DOHH2 (cell line): ENCODE data around the gene TTC33.

ENCODE experiments used
- EZH2phosphoT487 ChIP-seq: fragments of 200-600 bp; sonication (generic); IDR thresholded peaks from 2 replicates; pipeline ENCODE4 v1.6.1; 2017; ENCODE audit warnings: borderline replicate concordance, mild to moderate bottlenecking, antibody characterized with exemption, low read length, moderate library complexity, mixed read lengths
- TF ChIP-seq, protein P1 (sequence below): fragments of 200-600 bp; sonication (generic); IDR thresholded peaks from one replicate; pipeline ENCODE4 v1.5.1; 2014; ENCODE audit warnings: antibody characterized with exemption, mild to moderate bottlenecking, low read depth, low read length; ENCODE audit not compliant: poor library complexity, severe bottlenecking

DNA sequence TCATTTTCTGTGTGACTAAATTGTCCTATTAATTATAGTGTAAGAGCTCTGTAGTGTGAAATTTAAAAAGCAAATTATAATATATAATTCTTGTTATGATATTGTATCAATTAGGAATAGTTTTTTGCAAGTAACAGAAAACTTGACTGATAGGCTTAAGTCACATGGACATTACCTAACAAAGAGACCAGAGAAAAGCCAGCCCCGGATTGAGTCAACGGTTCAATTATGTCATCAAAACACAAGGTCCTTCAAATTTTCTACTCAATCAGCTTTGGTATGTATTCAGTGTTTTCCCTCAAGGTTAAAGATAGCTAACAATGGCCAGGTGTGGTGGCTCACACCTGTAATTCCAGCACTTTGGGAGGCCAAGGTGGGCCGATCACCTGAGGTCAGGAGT, 202.8 kb downstream of the TTC33 start:
- TF ChIP-seq, protein P1, sequence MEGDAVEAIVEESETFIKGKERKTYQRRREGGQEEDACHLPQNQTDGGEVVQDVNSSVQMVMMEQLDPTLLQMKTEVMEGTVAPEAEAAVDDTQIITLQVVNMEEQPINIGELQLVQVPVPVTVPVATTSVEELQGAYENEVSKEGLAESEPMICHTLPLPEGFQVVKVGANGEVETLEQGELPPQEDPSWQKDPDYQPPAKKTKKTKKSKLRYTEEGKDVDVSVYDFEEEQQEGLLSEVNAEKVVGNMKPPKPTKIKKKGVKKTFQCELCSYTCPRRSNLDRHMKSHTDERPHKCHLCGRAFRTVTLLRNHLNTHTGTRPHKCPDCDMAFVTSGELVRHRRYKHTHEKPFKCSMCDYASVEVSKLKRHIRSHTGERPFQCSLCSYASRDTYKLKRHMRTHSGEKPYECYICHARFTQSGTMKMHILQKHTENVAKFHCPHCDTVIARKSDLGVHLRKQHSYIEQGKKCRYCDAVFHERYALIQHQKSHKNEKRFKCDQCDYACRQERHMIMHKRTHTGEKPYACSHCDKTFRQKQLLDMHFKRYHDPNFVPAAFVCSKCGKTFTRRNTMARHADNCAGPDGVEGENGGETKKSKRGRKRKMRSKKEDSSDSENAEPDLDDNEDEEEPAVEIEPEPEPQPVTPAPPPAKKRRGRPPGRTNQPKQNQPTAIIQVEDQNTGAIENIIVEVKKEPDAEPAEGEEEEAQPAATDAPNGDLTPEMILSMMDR: no peak
- no peak for TF ChIP-seq EZH2phosphoT487
